HCT116 (cell line): ENCODE results near the gene ERMARD.

Experiments used
- CEBPB ChIP-seq: IDR thresholded peaks from 2 replicates; pipeline ENCODE4 v1.6.1; 2012; ENCODE audit warnings: low read depth
- CTCF ChIP-seq, 3 experiments: fragments of 200-600 bp in 1 of 3; sonication (generic) in 1 of 3; IDR thresholded peaks in 2 of 3; conservative IDR thresholded peaks in 1 of 3; 2 replicates each; pipeline ENCODE4 v1.5.1; 2012 to 2017; ENCODE audit warnings: low read depth in 2 of 3, low read length in 2 of 3, antibody characterized with exemption in 1 of 3, borderline replicate concordance in 1 of 3, control low read depth in 1 of 3, mild to moderate bottlenecking in 1 of 3, mixed read lengths in 1 of 3, mixed run types in 1 of 3, moderate library complexity in 1 of 3; ENCODE audit not compliant: insufficient read depth in 1 of 3
- EZH2 ChIP-seq: fragments of 200-600 bp; sonication (generic); IDR thresholded peaks from 2 replicates; pipeline ENCODE4 v1.6.1; 2017; ENCODE audit warnings: antibody characterized with exemption, mixed run types
- SIN3A ChIP-seq: IDR thresholded peaks from 2 replicates; pipeline ENCODE4 v1.6.1; 2012; ENCODE audit warnings: low read depth

DNA sequence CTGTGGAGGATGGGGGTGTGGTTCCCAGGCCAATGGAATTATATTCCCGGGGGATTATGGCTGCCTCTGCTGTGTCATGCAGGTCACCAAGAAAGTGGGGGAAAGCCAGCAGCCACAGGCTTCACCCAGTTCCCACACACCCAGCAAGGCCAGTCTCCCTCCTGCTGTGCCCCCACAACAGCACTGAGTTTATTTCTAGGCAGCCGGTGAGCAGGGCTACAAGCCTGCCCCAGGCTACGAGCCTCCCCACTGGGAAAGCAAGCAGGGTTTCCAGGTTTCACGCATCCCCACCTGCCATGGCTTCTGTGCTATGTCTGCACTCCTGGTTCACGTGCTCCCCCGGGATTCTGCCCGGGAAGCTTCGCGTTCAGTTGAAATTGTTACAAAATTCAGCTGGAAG, 72.6 kb downstream of the ERMARD start:
- TF ChIP-seq SIN3A (no peak), EZH2 (no peak), CEBPB (no peak), CTCF (IDR thresholded peaks at IDR 0.05 in 2 of 3, conservative IDR thresholded peaks at IDR 0.05 in 1 of 3; ENCODE audit: borderline replicate concordance in 1 of 3, insufficient read depth in 1 of 3, low read depth in 2 of 3, low read length in 2 of 3) (no peak)
